ENCODE results near the gene HINT1.

Gene HINT1

GRCh38 chr5:131109540-131110255, 55.4 kb downstream of the HINT1 start:
- DNase-seq: peak; percentile 53

All from fibroblast of skin of scalp (primary cell).